GM19455 (cell line): ENCODE measurements around the gene NFYC.

Source experiments
- ATAC-seq: cut with Tn5 transposase; IDR thresholded peaks from one replicate; pipeline ENCODE4 v1.9.1; 2021; ENCODE audit not compliant: unreplicated experiment

The NFYC gene

DNA sequence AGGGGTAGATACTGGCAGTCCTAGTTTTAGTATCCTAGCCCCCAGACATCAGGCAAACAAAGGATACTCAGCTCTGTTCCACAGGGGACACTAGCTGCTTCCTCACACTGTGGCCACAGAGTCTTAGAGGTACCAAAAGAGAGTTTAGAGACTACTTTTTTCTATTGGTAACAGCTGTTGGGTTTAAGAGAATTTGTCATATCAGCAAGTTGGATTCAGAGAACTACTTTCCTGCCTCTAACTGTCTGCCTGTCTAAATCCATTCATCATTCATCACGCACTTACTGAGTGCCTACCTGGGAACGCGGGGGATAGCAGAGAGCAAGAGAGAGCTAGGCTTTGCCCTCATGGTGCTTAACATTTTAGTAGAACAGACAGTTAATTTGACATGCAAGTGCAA, 65.0 kb downstream of the NFYC start:
- no peak for ATAC-seq

GRCh38 chr1:40757084-40757483, 65.6 kb downstream of the NFYC start:
- ATAC-seq: no peak

- ATAC-seq: no peak
Observed at GRCh38 chr1:40758004-40758403, 66.5 kb downstream of the NFYC start.

- ATAC-seq: no peak
Observed at GRCh38 chr1:40758578-40759343, 67.3 kb downstream of the NFYC start.

- no peak for ATAC-seq
Observed at GRCh38 chr1:40760984-40761383, 69.5 kb downstream of the NFYC start.

DNA sequence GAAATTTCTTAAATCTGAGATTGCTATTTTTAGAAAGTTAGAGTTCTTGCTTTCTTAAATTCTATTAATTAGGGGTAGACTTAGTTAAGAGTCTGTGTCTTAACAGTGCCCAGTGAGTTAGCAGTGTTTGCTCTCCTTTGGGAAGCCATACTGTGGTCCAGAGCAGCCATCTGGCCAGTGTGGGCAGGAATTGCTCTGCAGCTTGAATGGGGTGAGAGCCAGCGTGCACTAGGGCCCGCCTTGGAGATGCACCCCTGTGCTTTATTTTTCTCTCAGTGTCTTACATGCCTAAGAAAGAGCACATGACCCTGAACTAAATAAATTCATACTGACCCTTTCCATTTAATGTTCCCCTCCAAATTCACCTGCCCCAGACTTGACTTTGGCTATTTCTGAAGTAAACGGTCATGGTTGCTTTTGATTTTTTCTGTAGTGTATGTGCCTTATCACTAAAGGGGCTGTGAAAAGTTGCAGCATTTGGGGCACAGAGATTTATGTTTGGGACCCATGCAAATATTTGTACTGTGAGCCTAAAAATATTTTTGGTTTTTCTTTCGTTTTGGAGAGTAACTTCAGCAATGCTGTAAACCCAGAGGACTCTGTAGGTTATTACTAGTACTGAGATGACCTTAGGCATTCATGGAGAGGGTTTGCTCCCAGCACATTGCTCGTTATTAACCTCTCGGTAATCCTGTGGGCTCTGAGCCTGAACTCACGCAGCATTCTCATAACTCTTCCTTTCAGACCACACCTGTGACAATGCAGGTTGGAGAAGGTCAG, 70.8 kb downstream of the NFYC start:
- no peak for ATAC-seq

- ATAC-seq: no peak
Observed at GRCh38 chr1:40763742-40764532, 72.4 kb downstream of the NFYC start.

- no peak for ATAC-seq
Observed at GRCh38 chr1:40764981-40765380, 73.5 kb downstream of the NFYC start.

GRCh38 chr1:40766017-40766416, 74.5 kb downstream of the NFYC start:
- no peak for ATAC-seq

- no peak for ATAC-seq
Observed at GRCh38 chr1:40766560-40766959, 75.1 kb downstream of the NFYC start.

GRCh38 chr1:40768146-40768990, 76.9 kb downstream of the NFYC start:
- ATAC-seq: no peak

DNA sequence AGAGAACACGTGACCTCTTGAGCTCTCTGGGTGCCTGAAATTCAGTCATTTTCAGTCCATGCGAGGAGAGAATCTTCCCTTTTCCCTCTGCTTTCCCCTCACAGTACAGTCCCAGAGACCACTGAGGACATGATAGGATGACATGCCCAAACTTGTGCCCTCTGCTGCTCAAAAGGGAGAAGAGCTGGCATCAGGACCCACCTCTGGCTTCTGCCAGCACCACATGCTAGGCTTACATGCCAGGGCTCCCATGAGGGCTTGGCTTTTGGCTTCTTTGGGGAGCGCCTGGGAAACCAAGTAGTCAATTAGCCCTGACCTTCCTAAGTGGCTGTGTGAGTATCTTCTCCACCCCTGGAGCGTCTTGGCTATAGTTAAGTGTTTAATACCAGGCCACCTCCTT, 78.3 kb downstream of the NFYC start:
- ATAC-seq: no peak

GRCh38 chr1:40770296-40771070, 79.0 kb downstream of the NFYC start:
- ATAC-seq: no peak

DNA sequence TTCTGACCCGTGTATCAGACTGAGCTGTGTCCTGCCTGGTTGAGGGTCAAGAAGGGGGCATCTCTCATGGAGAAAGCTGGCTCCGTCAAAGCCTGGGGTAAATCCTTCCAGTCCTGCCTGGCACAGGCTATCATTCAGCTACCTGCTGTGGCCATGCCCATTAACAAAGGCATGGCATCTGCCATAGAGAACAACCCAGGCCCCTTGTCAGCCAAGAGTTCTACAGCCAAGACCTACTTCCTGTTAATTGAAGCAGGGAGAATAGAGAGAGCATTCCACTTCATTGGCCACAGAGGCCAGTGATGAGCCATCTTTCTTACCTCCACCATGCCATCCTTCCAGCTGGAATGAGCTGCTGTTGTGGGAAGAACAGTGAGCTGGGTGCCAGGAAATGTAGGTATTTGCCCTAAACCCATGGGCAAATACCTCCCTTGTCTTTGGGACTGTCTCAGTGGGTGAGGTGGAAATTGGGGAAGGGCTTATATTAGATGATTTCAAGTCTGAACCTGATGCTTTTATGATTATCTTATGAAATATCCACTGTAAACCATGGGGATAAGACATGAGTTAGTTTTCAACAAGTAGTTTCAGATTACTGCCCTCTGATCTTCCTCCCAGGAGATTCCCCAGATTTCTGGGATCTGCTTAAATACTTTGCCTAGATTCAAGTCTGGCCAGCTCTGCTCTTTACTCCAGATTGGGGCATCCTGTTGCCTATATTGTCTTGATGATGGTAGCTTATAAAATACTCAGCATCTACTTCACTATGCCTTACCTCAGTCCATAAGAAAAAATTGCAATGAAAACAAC, 80.8 kb downstream of the NFYC start:
- ATAC-seq: no peak

GRCh38 chr1:40773748-40774265, 82.3 kb downstream of the NFYC start:
- ATAC-seq: no peak

- ATAC-seq: no peak
Observed at GRCh38 chr1:40774266-40774998, 82.9 kb downstream of the NFYC start.

DNA sequence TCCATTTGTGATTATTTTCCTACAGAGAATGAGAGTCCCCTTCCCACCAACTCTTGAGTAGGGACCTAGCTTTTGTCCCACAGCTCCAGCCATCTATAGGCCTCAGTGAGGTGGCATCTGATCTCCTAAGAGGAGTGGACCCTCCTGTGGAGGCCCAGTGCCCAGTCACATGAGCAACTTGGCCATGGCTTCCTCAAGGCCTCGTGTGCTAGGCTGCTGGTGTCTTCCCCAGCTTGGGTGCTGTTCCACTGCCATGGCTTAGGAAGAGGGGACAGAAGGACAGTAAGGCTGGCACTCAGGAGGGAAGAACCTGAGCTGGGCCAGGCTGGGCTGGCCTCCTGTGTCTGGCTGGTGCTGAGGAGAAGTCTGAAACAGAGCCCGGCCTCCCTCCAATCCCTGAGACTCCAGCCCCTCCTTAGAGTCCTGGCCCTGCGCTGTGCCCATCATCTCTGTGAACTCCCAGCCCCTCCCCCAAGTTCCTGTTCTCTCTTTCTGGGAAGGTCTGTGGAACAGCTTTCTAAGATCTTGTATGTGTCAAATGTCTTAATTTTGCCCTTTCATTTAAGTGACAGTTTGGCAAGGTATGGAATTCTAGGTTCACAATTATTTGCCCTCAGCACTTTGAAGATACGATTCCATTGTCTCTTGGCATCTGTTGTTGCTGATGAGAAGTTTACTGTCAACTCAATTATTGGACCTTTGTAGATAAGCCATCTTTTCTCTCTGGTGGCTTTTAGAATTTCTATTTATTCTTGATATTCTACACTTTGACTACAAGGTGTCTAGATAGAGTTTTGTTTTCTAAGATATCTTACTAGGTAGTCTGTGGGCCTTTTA, 85.0 kb downstream of the NFYC start:
- no peak for ATAC-seq
